Glutamatergic neuron (in vitro differentiated cells): ENCODE measurements around the gene RAPGEF3. TPM values are rescaled to one million over a fixed set of nuclear protein-coding genes. Genes with fewer than 3 reads are reported as not detected.

ENCODE experiments used
- DNase-seq: peaks from one replicate; pipeline ENCODE4 v3.0.0; 2022
- H3K27ac Mint-ChIP-seq: one replicate; pipeline ENCODE4 v1.8.0; 2020; ENCODE audit warnings: mild to moderate bottlenecking, mixed read lengths, inconsistent platforms; ENCODE audit not compliant: unreplicated experiment
- H3K27me3 Mint-ChIP-seq: one replicate; pipeline ENCODE4 v1.8.0; 2020; ENCODE audit warnings: mild to moderate bottlenecking, moderate library complexity, mixed read lengths, inconsistent platforms; ENCODE audit not compliant: unreplicated experiment
- H3K36me3 Mint-ChIP-seq: one replicate; pipeline ENCODE4 v1.8.0; 2020; ENCODE audit warnings: mild to moderate bottlenecking, mixed read lengths, inconsistent platforms; ENCODE audit not compliant: unreplicated experiment
- H3K4me1 Mint-ChIP-seq: one replicate; pipeline ENCODE4 v1.8.0; 2020; ENCODE audit warnings: mild to moderate bottlenecking, low read depth, mixed read lengths, inconsistent platforms; ENCODE audit not compliant: unreplicated experiment
- H3K4me3 Mint-ChIP-seq: one replicate; pipeline ENCODE4 v1.8.0; 2020; ENCODE audit warnings: mild to moderate bottlenecking, mixed read lengths, inconsistent platforms; ENCODE audit not compliant: unreplicated experiment
- H3K9me3 Mint-ChIP-seq: one replicate; pipeline ENCODE4 v1.8.0; 2020; ENCODE audit warnings: mild to moderate bottlenecking, moderate library complexity, mixed read lengths, inconsistent platforms; ENCODE audit not compliant: unreplicated experiment
- CTCF ChIP-seq: fragments of 200-600 bp; sonication (generic); IDR thresholded peaks from one replicate; pipeline ENCODE4 v1.5.0; 2021; ENCODE audit not compliant: partially characterized antibody, unreplicated experiment
- total RNA-seq: library from RNA; stranded (reverse); fragmentation: NEBNext Ultra II Directional; extraction: Animal tissue kit (Norgen Biotek cat#: 25700); gene quantifications from one replicate; pipeline ENCODE4 v1.2.1, GENCODE V29; 2021; ENCODE audit not compliant: unreplicated experiment

The RAPGEF3 gene
- total RNA-seq, 1 donor from 2014 or later: 0.81 TPM

DNA sequence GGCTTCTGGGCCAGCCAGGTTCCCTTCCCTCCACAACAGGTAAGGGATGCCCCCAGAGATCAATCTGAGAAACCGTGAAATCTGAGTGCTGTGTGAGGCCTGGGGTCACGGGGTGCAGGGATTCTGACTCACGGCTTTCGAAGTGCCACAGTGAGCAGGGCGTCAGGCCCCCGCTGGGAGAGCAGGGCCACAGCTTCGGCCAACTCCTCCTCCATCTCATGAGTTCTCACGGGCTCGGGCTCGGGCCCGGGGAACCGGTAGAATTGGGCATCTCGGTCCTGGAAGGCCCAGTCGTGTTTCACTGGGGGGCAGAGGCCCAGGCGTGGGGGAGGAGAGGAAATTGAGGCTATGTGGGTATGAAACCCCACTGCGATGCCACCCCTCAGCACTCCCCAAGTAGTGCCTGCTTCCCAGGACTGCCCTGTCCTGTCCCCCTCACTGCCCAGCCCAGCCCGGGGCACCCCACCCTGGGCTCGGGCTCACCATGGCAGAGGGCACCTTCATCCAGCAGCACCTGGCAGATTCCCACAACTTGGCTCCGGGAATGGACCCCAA lies 7.7 kb downstream of the RAPGEF3 start:
- Mint-ChIP-seq H3K27me3 (peaks cover 2% of the 10 kb centered on the region), H3K4me3 (no peak overlapping the region), H3K9me3 (peaks cover 3% of the 10 kb centered on the region), H3K4me1 (no peaks in the 10 kb centered on the region), H3K27ac (no peak overlapping the region), H3K36me3 (no peaks in the 10 kb centered on the region)
- no peak for DNase-seq
- no peak for TF ChIP-seq CTCF

- Mint-ChIP-seq H3K27ac (no peak overlapping the region), H3K36me3 (no peaks in the 10 kb centered on the region), H3K9me3 (peaks cover 3% of the 10 kb centered on the region), H3K27me3 (peaks cover 2% of the 10 kb centered on the region), H3K4me1 (no peaks in the 10 kb centered on the region), H3K4me3 (no peak overlapping the region)
- no peak for TF ChIP-seq CTCF
- DNase-seq: no peak
Measured at GRCh38 chr12:47750229-47750798, 8.4 kb downstream of the RAPGEF3 start.

GRCh38 chr12:47748899-47749298 lies 9.8 kb downstream of the RAPGEF3 start:
- no peak for TF ChIP-seq CTCF
- no peaks in the 10 kb centered on the region for H3K36me3 Mint-ChIP-seq
- H3K27ac Mint-ChIP-seq: no peak overlapping the region
- H3K4me3 Mint-ChIP-seq: no peak overlapping the region
- no peak for DNase-seq
- H3K9me3 Mint-ChIP-seq: peaks cover 4% of the 10 kb centered on the region
- peaks cover 9% of the 10 kb centered on the region for H3K27me3 Mint-ChIP-seq
- no peaks in the 10 kb centered on the region for H3K4me1 Mint-ChIP-seq

DNA sequence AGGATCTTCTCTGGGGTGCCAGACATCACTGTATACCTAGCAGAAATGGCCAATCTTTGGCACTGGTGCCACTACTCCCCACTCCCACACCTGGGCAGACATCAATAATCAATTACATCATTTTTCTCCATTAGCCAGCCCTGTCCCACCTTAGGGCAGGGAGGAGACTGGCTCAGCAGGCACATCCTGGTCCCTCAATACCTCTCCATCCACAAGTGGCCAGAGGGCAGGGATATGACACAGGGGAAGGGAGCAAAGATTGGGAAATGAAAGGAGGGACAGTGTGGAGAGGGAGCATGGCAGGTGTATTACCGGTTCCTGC lies 10.2 kb downstream of the RAPGEF3 start:
- H3K36me3 Mint-ChIP-seq: no peaks in the 10 kb centered on the region
- no peak for TF ChIP-seq CTCF
- H3K27me3 Mint-ChIP-seq: peaks cover 13% of the 10 kb centered on the region
- peaks cover 2% of the 10 kb centered on the region for H3K4me1 Mint-ChIP-seq
- H3K27ac Mint-ChIP-seq: no peak overlapping the region
- no peak overlapping the region for H3K4me3 Mint-ChIP-seq
- no peak for DNase-seq
- H3K9me3 Mint-ChIP-seq: peaks cover 6% of the 10 kb centered on the region

DNA sequence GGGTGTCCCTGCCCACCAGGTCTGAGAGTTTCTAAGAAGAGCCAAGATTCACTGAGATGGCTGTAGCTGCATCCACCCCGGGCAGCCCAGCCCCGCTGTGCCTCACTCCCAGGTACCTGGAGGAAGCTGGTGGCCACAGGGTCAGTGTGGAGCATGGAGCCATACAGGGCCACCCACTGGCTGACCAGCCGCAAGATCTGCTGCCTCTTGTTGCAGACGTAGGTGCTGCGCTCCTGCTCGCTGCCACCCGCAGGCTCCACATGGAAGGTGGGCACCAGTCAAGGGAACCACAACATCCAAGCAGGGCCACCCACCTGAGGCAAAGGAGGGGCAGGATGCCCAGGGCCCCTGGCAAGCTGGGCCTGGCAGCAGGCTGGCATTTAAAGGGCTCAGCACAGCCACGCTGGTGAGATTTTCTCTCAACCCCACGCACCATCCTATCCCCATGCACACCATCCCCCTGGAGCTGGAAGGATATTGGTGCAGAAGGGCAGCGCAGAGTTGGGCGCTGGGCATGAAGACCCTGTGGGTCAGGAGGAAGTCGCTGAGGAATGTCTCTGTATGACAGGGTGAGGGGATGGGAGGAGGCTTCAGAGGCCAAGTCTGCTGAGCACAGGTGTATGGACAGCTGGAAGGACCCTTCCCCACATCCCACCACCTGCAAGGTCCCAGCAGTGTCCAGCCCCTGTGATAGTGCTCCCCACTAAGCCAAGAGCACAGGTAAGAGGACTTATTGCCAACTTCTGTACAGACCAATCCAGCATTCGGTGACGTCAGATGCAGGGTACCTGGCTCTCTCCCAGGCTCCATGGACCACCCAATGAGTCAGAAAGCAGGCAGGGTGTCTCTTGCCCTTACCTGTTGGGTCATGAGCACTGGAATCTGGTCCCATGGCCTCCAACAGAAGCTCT lies 10.8 kb downstream of the RAPGEF3 start:
- Mint-ChIP-seq H3K27me3 (peaks cover 17% of the 10 kb centered on the region), H3K4me1 (peaks cover 8% of the 10 kb centered on the region), H3K27ac (no peak overlapping the region), H3K36me3 (no peaks in the 10 kb centered on the region), H3K9me3 (peaks cover 11% of the 10 kb centered on the region), H3K4me3 (no peak overlapping the region)
- DNase-seq: no peak
- TF ChIP-seq CTCF: no peak
